B cell (primary cell): ENCODE results near the gene LENG8. TPM values are rescaled to one million over a fixed set of nuclear protein-coding genes. Genes with fewer than 3 reads are reported as not detected.

Source experiments
- ATAC-seq: fragments of 200-7000 bp; cut with Tn5 transposase; one replicate; pipeline ENCODE4 v1.10.0; 2021; ENCODE audit warnings: low read depth, mild to moderate bottlenecking, moderate number of reproducible peaks, moderate library complexity
- CTCF ChIA-PET: fragments of 350-600 bp; sonication (Branson Sonifier 250); formaldehyde crosslinking; loops from one replicate; lab custom pipeline; 2021; ENCODE audit warnings: antibody characterized with exemption, inconsistent platforms; lab: Charles Lee
- POLR2A ChIA-PET: fragments of 350-600 bp; sonication (Branson Sonifier 250); formaldehyde crosslinking; loops from one replicate; lab custom pipeline; 2021; ENCODE audit warnings: antibody characterized with exemption; lab: Charles Lee
- DNase-seq: peaks from one replicate; pipeline ENCODE4 v3.0.0; 2013
- H2AFZ ChIP-seq: 2 replicates; pipeline ENCODE4 v1.6.1; 2012; ENCODE audit warnings: mild to moderate bottlenecking, low read depth, low read length; ENCODE audit not compliant: insufficient read depth, poor library complexity, severe bottlenecking
- H3K27ac ChIP-seq, 2 donors: 1 replicate in 1 of 2; 2 replicates in 1 of 2; pipeline ENCODE4 v1.5.1; 2012 to 2013; ENCODE audit warnings: low read length in 2 of 2, mild to moderate bottlenecking in 2 of 2, moderate library complexity in 1 of 2
- H3K27me3 ChIP-seq, 4 experiments: fragments of 200-600 bp in 1 of 4; sonication (generic) in 1 of 4; replicated peaks in 1 of 4; 1 replicate in 2 of 4; 2 replicates in 2 of 4; pipeline versions ENCODE4 v1.6.1 to v1.7.0; 2013 to 2016; ENCODE audit warnings: low read length in 3 of 4, mild to moderate bottlenecking in 2 of 4, mixed read lengths in 1 of 4, moderate library complexity in 1 of 4; ENCODE audit not compliant: insufficient read depth in 4 of 4, control insufficient read depth in 3 of 4; ENCODE audit errors: control extremely low read depth in 1 of 4
- H3K36me3 ChIP-seq, 2 experiments: replicated peaks in 1 of 2; 1 replicate in 1 of 2; 2 replicates in 1 of 2; pipeline versions ENCODE4 v1.6.1 to v1.7.1; 2013; ENCODE audit warnings: low read length in 1 of 2; ENCODE audit not compliant: insufficient read depth in 2 of 2, control insufficient read depth in 1 of 2; ENCODE audit errors: control extremely low read depth in 1 of 2, extremely low read depth in 1 of 2
- H3K4me1 ChIP-seq, 2 donors: fragments of 200-600 bp in 1 of 2; sonication (generic) in 1 of 2; 1 replicate in 1 of 2; 2 replicates in 1 of 2; pipeline versions ENCODE4 v1.5.1 to v1.6.1; 2013 to 2017; ENCODE audit warnings: low read length in 2 of 2; ENCODE audit not compliant: control insufficient read depth in 2 of 2, insufficient read depth in 2 of 2
- H3K4me2 ChIP-seq: replicated peaks from 2 replicates; pipeline ENCODE3; 2012; ENCODE audit warnings: mild to moderate bottlenecking, low read depth, low read length; ENCODE audit not compliant: poor library complexity, severe bottlenecking
- H3K4me3 ChIP-seq, 5 experiments: fragments of 200-600 bp in 1 of 5; sonication (generic) in 1 of 5; 1 replicate in 3 of 5; 2 replicates in 2 of 5; pipeline versions ENCODE4 v1.5.1 to v1.7.0; 2011 to 2016; ENCODE audit warnings: low read length in 4 of 5, mild to moderate bottlenecking in 4 of 5, low read depth in 2 of 5, control low read depth in 1 of 5, moderate library complexity in 1 of 5; ENCODE audit not compliant: insufficient read depth in 1 of 5; ENCODE audit errors: control extremely low read depth in 1 of 5, extremely low read depth in 1 of 5
- H3K79me2 ChIP-seq: fragments of 200-600 bp; sonication (generic); one replicate; pipeline ENCODE4 v1.6.0; 2016; ENCODE audit warnings: low read length; ENCODE audit not compliant: control insufficient read depth, insufficient read depth
- H3K9ac ChIP-seq: fragments of 200-600 bp; sonication (generic); 2 replicates; pipeline ENCODE4 v1.6.1; 2017; ENCODE audit warnings: mild to moderate bottlenecking, low read length, moderate library complexity
- H3K9me3 ChIP-seq, 3 donors: one replicate each; pipeline versions ENCODE4 v1.6.1 to v1.7.1; 2013; ENCODE audit warnings: low read length in 2 of 3; ENCODE audit not compliant: control insufficient read depth in 2 of 3, insufficient read depth in 1 of 3; ENCODE audit errors: control extremely low read depth in 1 of 3
- H4K20me1 ChIP-seq: 2 replicates; pipeline ENCODE4 v1.6.0; 2012; ENCODE audit warnings: mild to moderate bottlenecking, low read length; ENCODE audit not compliant: insufficient read depth, control insufficient read depth, poor library complexity, severe bottlenecking
- H3K27ac Mint-ChIP-seq: one replicate; pipeline ENCODE4 v1.8.0; 2021; ENCODE audit warnings: mixed read lengths
- H3K27me3 Mint-ChIP-seq: one replicate; pipeline ENCODE4 v1.8.0; 2021; ENCODE audit warnings: mixed read lengths
- H3K4me1 Mint-ChIP-seq: one replicate; pipeline ENCODE4 v1.8.0; 2021; ENCODE audit warnings: mixed read lengths
- H3K4me3 Mint-ChIP-seq: one replicate; pipeline ENCODE4 v1.8.0; 2021; ENCODE audit warnings: mixed read lengths
- H3K9me3 Mint-ChIP-seq: one replicate; pipeline ENCODE4 v1.8.0; 2022; ENCODE audit warnings: mixed read lengths; ENCODE audit not compliant: insufficient read depth
- EZH2 ChIP-seq: IDR thresholded peaks from 2 replicates; pipeline ENCODE4 v1.6.1; 2012; ENCODE audit warnings: borderline replicate concordance, low read depth, mild to moderate bottlenecking, moderate library complexity, low read length; ENCODE audit not compliant: insufficient read depth, poor library complexity, severe bottlenecking
- WGBS: methylation state at CpG from one replicate; pipeline ENCODE4 v1.1.5; 2013; ENCODE audit warnings: missing lambda C conversion rate; ENCODE audit not compliant: insufficient coverage; 5-methylcytosine and 5-hydroxymethylcytosine counted together
- intact Hi-C: fragments of 100-400 bp; cut with micrococcal nuclease; formaldehyde crosslinking; loops from one replicate; pipeline ENCODE4 v1.10.0; 2022
- polyA plus RNA-seq: library from polyadenylated mRNA; depleted of rRNA; stranded (reverse); fragments of >200 nt; gene quantifications from 2 replicates; pipeline ENCODE4 v1.2.3, GENCODE V29; 2012
- total RNA-seq, 2 donors: library from RNA; stranded (reverse); fragments of 120-200 nt in 1 of 2; gene quantifications; 1 replicate in 1 of 2; 2 replicates in 1 of 2; pipeline versions ENCODE4 v1.2.3 to v1.2.4, GENCODE V29; 2013 to 2022
- TF ChIP-seq, protein P1 (sequence below): fragments of 200-600 bp; IDR thresholded peaks from one replicate; pipeline ENCODE4 v1.8.0; 2022; ENCODE audit warnings: antibody characterized with exemption, mild to moderate bottlenecking

The LENG8 gene
- total and polyA plus RNA-seq, 2 donors (not counting 1 experiment from before 2014, with no cell fraction given): 687 to 753 TPM

DNA sequence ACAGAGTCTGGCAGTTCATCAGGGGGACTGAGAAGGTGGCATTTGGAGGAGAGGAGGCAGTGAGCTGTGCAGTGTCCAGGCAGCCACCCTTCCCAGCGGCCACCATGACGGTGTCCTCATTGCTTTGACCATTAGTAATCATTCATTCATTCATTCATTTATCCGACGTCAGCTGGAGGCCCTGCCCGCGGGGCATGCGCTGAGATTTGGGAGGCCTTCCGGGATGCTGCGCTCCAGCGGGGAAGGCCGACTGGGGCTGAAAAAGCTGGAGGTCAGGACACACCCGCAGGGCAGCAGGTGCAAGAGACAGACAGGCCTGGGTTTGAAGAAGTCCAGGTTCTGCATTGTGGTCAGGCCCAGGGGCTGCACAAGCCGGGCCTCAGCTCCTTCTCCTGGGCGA is 24.8 kb upstream of the LENG8 start:
- ATAC-seq (no peak), DNase-seq (no peak)
- no peak for TF ChIP-seq EZH2
- TF ChIP-seq, protein P1, sequence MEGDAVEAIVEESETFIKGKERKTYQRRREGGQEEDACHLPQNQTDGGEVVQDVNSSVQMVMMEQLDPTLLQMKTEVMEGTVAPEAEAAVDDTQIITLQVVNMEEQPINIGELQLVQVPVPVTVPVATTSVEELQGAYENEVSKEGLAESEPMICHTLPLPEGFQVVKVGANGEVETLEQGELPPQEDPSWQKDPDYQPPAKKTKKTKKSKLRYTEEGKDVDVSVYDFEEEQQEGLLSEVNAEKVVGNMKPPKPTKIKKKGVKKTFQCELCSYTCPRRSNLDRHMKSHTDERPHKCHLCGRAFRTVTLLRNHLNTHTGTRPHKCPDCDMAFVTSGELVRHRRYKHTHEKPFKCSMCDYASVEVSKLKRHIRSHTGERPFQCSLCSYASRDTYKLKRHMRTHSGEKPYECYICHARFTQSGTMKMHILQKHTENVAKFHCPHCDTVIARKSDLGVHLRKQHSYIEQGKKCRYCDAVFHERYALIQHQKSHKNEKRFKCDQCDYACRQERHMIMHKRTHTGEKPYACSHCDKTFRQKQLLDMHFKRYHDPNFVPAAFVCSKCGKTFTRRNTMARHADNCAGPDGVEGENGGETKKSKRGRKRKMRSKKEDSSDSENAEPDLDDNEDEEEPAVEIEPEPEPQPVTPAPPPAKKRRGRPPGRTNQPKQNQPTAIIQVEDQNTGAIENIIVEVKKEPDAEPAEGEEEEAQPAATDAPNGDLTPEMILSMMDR: no peak
- Mint-ChIP-seq H3K27ac (no peak overlapping the region), H3K4me1 (no peaks in the 10 kb centered on the region), H3K27me3 (peaks cover 28% of the 10 kb centered on the region), H3K4me3 (no peak overlapping the region), H3K9me3 (no peaks in the 10 kb centered on the region)
- Histone ChIP-seq H3K27ac (no peak overlapping the region), H3K4me3 (no peak overlapping the region), H3K4me1 (peaks cover 0 to 8% of the 10 kb centered on the region in 2 donors), H3K4me2 (no peak overlapping the region), H3K27me3 (peaks cover 0 to 36% (median 9%) of the 10 kb centered on the region in 4 experiments), H2AFZ (no peak overlapping the region), H3K9me3 (peaks cover 0 to 6% (median 0%) of the 10 kb centered on the region in 3 donors), H3K36me3 (no peaks in the 10 kb centered on the region), H4K20me1 (no peaks in the 10 kb centered on the region), H3K79me2 (no peaks in the 10 kb centered on the region), H3K9ac (no peak overlapping the region)
- WGBS: 91% methylated on average over 9 of the region's 14 CpGs
- CTCF ChIA-PET: interaction anchor here (0.7 kb wide), 1 partner anchor 298 kb away, joined by 4 read pairs; no protein-coding TSS in a partner anchor
- intact Hi-C loops: no loop called here
- POLR2A ChIA-PET: no interaction called here

DNA sequence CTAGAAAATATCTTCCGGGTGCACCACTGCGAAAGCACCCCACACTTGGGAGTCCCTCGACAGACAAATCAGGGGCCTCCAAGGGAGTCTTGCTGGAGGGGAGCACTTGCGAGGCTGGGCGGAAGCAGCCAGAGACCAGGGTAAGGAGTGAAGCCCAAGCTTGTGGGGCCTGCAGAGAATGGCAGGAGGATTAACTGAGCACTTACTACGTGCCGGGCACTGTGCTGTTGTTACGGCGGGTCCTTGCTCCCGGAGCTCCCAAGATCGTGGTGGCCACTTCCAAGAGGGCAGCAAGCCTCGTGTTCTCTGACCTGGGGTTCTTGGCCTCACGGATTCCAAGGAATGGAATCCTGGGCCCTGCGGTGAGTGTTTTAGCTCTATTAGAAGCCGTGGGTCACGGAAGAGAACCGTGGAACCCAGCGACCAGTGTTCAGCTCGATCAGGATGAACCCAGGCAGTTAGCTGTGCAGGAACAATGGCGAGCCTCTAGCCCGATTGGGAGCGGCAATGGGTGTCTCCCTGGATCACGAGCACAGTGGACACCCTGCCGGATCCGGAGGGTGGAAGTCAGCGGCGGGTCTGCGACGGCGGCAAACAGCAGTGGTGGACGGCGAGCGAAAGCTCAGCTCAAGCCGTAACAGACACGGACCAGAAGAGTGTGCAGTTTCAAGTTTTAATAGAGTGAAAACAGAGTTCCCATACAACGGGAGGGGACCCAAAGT is 24.2 kb upstream of the LENG8 start:
- Mint-ChIP-seq H3K9me3 (no peaks in the 10 kb centered on the region), H3K27me3 (peaks cover 26% of the 10 kb centered on the region), H3K4me1 (no peaks in the 10 kb centered on the region), H3K4me3 (no peak overlapping the region), H3K27ac (no peak overlapping the region)
- Histone ChIP-seq H3K27me3 (peaks cover 0 to 38% (median 10%) of the 10 kb centered on the region in 4 experiments), H3K4me3 (no peak overlapping the region), H3K9me3 (peaks cover 0 to 6% (median 0%) of the 10 kb centered on the region in 3 donors), H3K36me3 (no peaks in the 10 kb centered on the region), H3K79me2 (no peaks in the 10 kb centered on the region), H3K27ac (no peak overlapping the region), H3K9ac (no peak overlapping the region), H3K4me2 (no peak overlapping the region), H4K20me1 (no peaks in the 10 kb centered on the region), H3K4me1 (peaks cover 1 to 9% of the 10 kb centered on the region in 2 donors), H2AFZ (no peak overlapping the region)
- DNase-seq (no peak), ATAC-seq (no peak)
- intact Hi-C loops: no loop called here
- TF ChIP-seq, protein P1: no peak
- no peak for TF ChIP-seq EZH2
- ChIA-PET CTCF (interaction anchor here (0.7 to 0.8 kb wide), 3 partner anchors 13 to 298 kb away, joined by 3 to 4 read pairs (median 4); no protein-coding TSS in a partner anchor), POLR2A (no interaction called here)
- WGBS: 94% methylated on average over 36 of the region's 36 CpGs
